Loucy (cell line): Measurements from ENCODE around the gene ZNF521.

Experiments used
- EZH2phosphoT487 ChIP-seq: fragments of 200-600 bp; IDR thresholded peaks from 2 replicates; pipeline ENCODE4 v1.6.1; 2018; ENCODE audit warnings: antibody characterized with exemption, mild to moderate bottlenecking, moderate library complexity, borderline replicate concordance
- TF ChIP-seq, protein P1 (sequence below): fragments of 200-600 bp; sonication (generic); conservative IDR thresholded peaks from 2 replicates; pipeline ENCODE4 v1.5.1; 2014; ENCODE audit warnings: mild to moderate bottlenecking, antibody characterized with exemption, low read length

DNA sequence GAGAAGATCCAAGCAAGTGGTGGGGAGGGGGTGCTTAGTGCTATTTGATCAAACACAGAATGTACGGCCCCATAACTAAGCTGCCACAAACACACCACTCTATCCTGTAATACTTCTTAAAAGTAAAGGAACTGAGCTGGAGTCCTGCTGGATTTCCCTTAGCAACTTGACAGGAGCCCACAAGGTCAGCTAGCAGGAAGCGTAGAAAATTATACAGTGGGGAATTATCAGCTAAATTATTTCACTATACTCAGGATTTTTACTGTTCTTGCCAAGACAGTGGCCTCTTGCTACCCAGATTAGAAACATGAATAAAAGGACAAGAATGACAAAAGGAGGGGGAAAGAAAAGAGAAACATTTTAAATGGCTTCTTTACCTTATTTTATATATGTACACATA is 217.1 kb downstream of the ZNF521 start:
- TF ChIP-seq, protein P1, sequence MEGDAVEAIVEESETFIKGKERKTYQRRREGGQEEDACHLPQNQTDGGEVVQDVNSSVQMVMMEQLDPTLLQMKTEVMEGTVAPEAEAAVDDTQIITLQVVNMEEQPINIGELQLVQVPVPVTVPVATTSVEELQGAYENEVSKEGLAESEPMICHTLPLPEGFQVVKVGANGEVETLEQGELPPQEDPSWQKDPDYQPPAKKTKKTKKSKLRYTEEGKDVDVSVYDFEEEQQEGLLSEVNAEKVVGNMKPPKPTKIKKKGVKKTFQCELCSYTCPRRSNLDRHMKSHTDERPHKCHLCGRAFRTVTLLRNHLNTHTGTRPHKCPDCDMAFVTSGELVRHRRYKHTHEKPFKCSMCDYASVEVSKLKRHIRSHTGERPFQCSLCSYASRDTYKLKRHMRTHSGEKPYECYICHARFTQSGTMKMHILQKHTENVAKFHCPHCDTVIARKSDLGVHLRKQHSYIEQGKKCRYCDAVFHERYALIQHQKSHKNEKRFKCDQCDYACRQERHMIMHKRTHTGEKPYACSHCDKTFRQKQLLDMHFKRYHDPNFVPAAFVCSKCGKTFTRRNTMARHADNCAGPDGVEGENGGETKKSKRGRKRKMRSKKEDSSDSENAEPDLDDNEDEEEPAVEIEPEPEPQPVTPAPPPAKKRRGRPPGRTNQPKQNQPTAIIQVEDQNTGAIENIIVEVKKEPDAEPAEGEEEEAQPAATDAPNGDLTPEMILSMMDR, result no peak
- no peak for TF ChIP-seq EZH2phosphoT487
